ENCODE results near the gene RNFT2.
"Not testable (repeated sequence)": the region's sequence is repeated elsewhere in the genome, so short reads cannot be mapped to it uniquely, and the experiment has no call there.

Gene RNFT2

GRCh38 chr12:116807546-116807945 lies 69.4 kb downstream of the RNFT2 start:
- no peak overlapping the region for H3K4me3 Mint-ChIP-seq
- H3K9me3 Mint-ChIP-seq = no peaks in the 10 kb centered on the region
- H3K4me1 Mint-ChIP-seq (ENCODE audit: low read depth) = no peaks in the 10 kb centered on the region
- DNase-seq = no peak
- H3K27me3 Mint-ChIP-seq = no peaks in the 10 kb centered on the region
- H3K36me3 Mint-ChIP-seq (ENCODE audit: low read depth) = no peaks in the 10 kb centered on the region
- no peak overlapping the region for H3K27ac Mint-ChIP-seq

- Mint-ChIP-seq H3K4me1 (ENCODE audit: low read depth) (no peaks in the 10 kb centered on the region), H3K4me3 (no peak overlapping the region), H3K27me3 (no peaks in the 10 kb centered on the region), H3K36me3 (ENCODE audit: low read depth) (no peaks in the 10 kb centered on the region), H3K27ac (no peak overlapping the region), H3K9me3 (no peaks in the 10 kb centered on the region)
- DNase-seq = no peak
Observed at GRCh38 chr12:116808113-116809105, 70.3 kb downstream of the RNFT2 start.

- Mint-ChIP-seq H3K4me1 (ENCODE audit: low read depth) (no peaks in the 10 kb centered on the region), H3K27me3 (no peaks in the 10 kb centered on the region), H3K36me3 (ENCODE audit: low read depth) (no peaks in the 10 kb centered on the region), H3K9me3 (no peaks in the 10 kb centered on the region), H3K27ac (no peak overlapping the region), H3K4me3 (no peak overlapping the region)
- no peak for DNase-seq
Observed at GRCh38 chr12:116812238-116812637, 74.1 kb downstream of the RNFT2 start.

GRCh38 chr12:116813271-116814041 lies 75.3 kb downstream of the RNFT2 start:
- Mint-ChIP-seq H3K27me3 (no peaks in the 10 kb centered on the region), H3K4me1 (ENCODE audit: low read depth) (peaks cover 9% of the 10 kb centered on the region), H3K36me3 (ENCODE audit: low read depth) (no peaks in the 10 kb centered on the region), H3K9me3 (no peaks in the 10 kb centered on the region), H3K27ac (no peak overlapping the region), H3K4me3 (no peak overlapping the region)
- no peak for DNase-seq

- H3K4me3 Mint-ChIP-seq; DNase-seq; H3K36me3 Mint-ChIP-seq (ENCODE audit: low read depth); H3K27ac Mint-ChIP-seq; H3K9me3 Mint-ChIP-seq; H3K27me3 Mint-ChIP-seq: not testable (repeated sequence)
- H3K4me1 Mint-ChIP-seq (ENCODE audit: low read depth) = peaks cover 15% of the 10 kb centered on the region
Observed at GRCh38 chr12:116814766-116815165, 76.7 kb downstream of the RNFT2 start.

- no peaks in the 10 kb centered on the region for H3K9me3 Mint-ChIP-seq
- peak; percentile 44 for DNase-seq
- no peaks in the 10 kb centered on the region for H3K27me3 Mint-ChIP-seq
- peak overlapping the region; percentile 92 for H3K4me3 Mint-ChIP-seq
- peak overlapping the region; percentile 97 for H3K27ac Mint-ChIP-seq
- H3K36me3 Mint-ChIP-seq (ENCODE audit: low read depth) = peaks cover 5% of the 10 kb centered on the region
- H3K4me1 Mint-ChIP-seq (ENCODE audit: low read depth) = peaks cover 20% of the 10 kb centered on the region
Observed at GRCh38 chr12:116818341-116818856, 80.3 kb downstream of the RNFT2 start.

- Mint-ChIP-seq H3K27me3 (no peaks in the 10 kb centered on the region), H3K27ac (peak overlapping the region; percentile 97), H3K9me3 (no peaks in the 10 kb centered on the region), H3K36me3 (ENCODE audit: low read depth) (peaks cover 5% of the 10 kb centered on the region), H3K4me3 (peak overlapping the region; percentile 92), H3K4me1 (ENCODE audit: low read depth) (peaks cover 20% of the 10 kb centered on the region)
- peak; percentile 91 for DNase-seq
Observed at GRCh38 chr12:116818948-116819832, 81.1 kb downstream of the RNFT2 start.

- DNase-seq = no peak
- Mint-ChIP-seq H3K27me3 (no peaks in the 10 kb centered on the region), H3K9me3 (peaks cover 5% of the 10 kb centered on the region), H3K4me3 (peak overlapping the region; percentile 38), H3K27ac (no peak overlapping the region), H3K36me3 (ENCODE audit: low read depth) (peaks cover 7% of the 10 kb centered on the region), H3K4me1 (ENCODE audit: low read depth) (peaks cover 20% of the 10 kb centered on the region)
Observed at GRCh38 chr12:116820064-116820656, 82.0 kb downstream of the RNFT2 start.

GRCh38 chr12:116821291-116821690 lies 83.2 kb downstream of the RNFT2 start:
- H3K4me3 Mint-ChIP-seq = no peak overlapping the region
- peaks cover 5% of the 10 kb centered on the region for H3K9me3 Mint-ChIP-seq
- no peaks in the 10 kb centered on the region for H3K27me3 Mint-ChIP-seq
- no peak for DNase-seq
- no peak overlapping the region for H3K27ac Mint-ChIP-seq
- peaks cover 11% of the 10 kb centered on the region for H3K36me3 Mint-ChIP-seq (ENCODE audit: low read depth)
- peaks cover 20% of the 10 kb centered on the region for H3K4me1 Mint-ChIP-seq (ENCODE audit: low read depth)

- no peak overlapping the region for H3K4me3 Mint-ChIP-seq
- H3K36me3 Mint-ChIP-seq (ENCODE audit: low read depth) = peaks cover 6% of the 10 kb centered on the region
Observed at GRCh38 chr12:116827432-116827831, 89.3 kb downstream of the RNFT2 start.

GRCh38 chr12:116832353-116832752 lies 94.2 kb downstream of the RNFT2 start:
- Mint-ChIP-seq H3K4me3 (no peak overlapping the region), H3K27ac (no peak overlapping the region), H3K4me1 (ENCODE audit: low read depth) (no peaks in the 10 kb centered on the region), H3K27me3 (no peaks in the 10 kb centered on the region), H3K36me3 (ENCODE audit: low read depth) (peaks cover 19% of the 10 kb centered on the region), H3K9me3 (no peaks in the 10 kb centered on the region)
- no peak for DNase-seq

More at GRCh38 chr12:116827432-116827831, 89.3 kb downstream of the RNFT2 start:
- Mint-ChIP-seq H3K27me3 (no peaks in the 10 kb centered on the region), H3K4me1 (ENCODE audit: low read depth) (no peaks in the 10 kb centered on the region), H3K9me3 (peaks cover 5% of the 10 kb centered on the region), H3K27ac (no peak overlapping the region)
- DNase-seq = no peak

GRCh38 chr12:116833474-116833873 lies 95.4 kb downstream of the RNFT2 start:
- Mint-ChIP-seq H3K9me3 (no peaks in the 10 kb centered on the region), H3K36me3 (ENCODE audit: low read depth) (peaks cover 21% of the 10 kb centered on the region), H3K4me3 (no peak overlapping the region), H3K27ac (no peak overlapping the region), H3K4me1 (ENCODE audit: low read depth) (no peaks in the 10 kb centered on the region), H3K27me3 (no peaks in the 10 kb centered on the region)
- DNase-seq = no peak

GRCh38 chr12:116835484-116835883 lies 97.4 kb downstream of the RNFT2 start:
- Mint-ChIP-seq H3K27me3 (no peaks in the 10 kb centered on the region), H3K27ac (no peak overlapping the region), H3K4me3 (no peak overlapping the region), H3K36me3 (ENCODE audit: low read depth) (peaks cover 21% of the 10 kb centered on the region), H3K4me1 (ENCODE audit: low read depth) (no peaks in the 10 kb centered on the region), H3K9me3 (no peaks in the 10 kb centered on the region)
- no peak for DNase-seq
